GM12892 (cell line): Measurements from ENCODE around the gene DLG2.

Experiments
- POLR2A ChIP-seq: IDR thresholded peaks from 2 replicates; pipeline ENCODE4 v1.6.1; 2011; ENCODE audit warnings: low read depth, low read length, control low read depth
- POLR2AphosphoS5 ChIP-seq: IDR thresholded peaks from 2 replicates; pipeline ENCODE4 v1.6.1; 2011; ENCODE audit warnings: low read depth, low read length, control low read depth

GRCh38 chr11:83425137-83425466, 2202.0 kb downstream of the DLG2 start:
- no peak for TF ChIP-seq POLR2A
- TF ChIP-seq POLR2AphosphoS5 = no peak
